GM21717 (cell line): ENCODE measurements around the gene CDC25C.
"Not testable (repeated sequence)": the region's sequence is repeated elsewhere in the genome, so short reads cannot be mapped to it uniquely, and the experiment has no call there.

Source experiments
- ATAC-seq: cut with Tn5 transposase; IDR thresholded peaks from one replicate; pipeline ENCODE4 v1.9.1; 2021; ENCODE audit warnings: mild to moderate bottlenecking, moderate library complexity; ENCODE audit not compliant: unreplicated experiment

Gene CDC25C

DNA sequence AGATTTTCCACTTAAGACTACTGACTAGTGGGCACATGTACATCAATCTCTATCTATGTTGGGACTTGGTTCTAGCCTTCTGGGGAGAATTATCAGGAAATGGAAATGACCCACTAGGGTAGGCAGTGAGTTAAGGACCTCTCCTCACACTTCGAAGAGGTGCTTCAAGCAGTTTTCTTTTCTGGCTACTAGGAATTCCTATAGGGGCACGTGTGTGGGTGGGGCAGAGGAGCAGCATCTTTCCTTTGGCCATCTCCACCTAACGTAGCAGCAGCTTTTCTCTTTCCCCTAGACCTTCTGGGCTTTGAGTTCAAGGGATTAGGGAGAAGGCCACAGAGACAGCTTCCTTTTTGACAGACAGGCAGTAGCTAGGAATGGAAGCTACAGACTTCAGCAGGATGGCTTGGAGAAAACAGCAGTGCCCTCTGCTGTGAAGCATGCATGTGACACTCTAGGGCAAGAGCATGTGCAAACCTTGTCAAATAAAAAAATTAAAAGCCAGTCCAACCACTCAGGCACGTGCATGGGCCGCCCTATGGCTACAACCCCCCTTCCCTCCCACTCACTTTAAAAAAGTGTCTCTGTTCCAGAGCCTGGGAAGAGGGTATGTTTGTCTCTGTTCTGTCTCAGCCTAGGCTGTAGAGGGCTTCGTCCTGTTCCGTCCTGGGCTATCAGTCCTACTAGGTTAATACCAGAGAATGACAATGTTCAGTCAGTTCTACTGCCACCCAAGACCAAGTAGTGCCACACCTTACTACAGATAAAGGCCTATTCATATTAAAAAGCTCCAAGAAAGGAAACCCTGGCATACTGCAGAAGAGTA is 48.5 kb downstream of the CDC25C start:
- no peak for ATAC-seq

DNA sequence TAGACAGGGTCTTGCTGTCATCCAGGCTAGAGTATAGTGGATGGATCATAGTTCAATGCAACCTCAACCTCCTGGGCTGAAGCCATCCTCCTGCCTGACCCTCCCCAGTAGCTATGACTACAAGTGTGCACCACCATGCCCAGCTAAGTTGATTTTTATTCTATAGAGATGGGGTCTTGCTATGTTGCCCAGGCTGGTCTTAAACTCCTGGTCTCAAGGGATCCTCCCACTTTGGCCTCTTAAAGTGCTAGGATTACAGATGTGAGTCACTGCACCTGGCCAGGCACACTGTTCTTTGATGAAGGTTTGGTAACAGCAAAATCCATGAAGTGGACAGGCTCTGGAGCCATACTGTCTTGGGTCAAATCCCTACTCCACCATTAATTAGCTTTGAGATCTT is 50.7 kb downstream of the CDC25C start:
- ATAC-seq: no peak

DNA sequence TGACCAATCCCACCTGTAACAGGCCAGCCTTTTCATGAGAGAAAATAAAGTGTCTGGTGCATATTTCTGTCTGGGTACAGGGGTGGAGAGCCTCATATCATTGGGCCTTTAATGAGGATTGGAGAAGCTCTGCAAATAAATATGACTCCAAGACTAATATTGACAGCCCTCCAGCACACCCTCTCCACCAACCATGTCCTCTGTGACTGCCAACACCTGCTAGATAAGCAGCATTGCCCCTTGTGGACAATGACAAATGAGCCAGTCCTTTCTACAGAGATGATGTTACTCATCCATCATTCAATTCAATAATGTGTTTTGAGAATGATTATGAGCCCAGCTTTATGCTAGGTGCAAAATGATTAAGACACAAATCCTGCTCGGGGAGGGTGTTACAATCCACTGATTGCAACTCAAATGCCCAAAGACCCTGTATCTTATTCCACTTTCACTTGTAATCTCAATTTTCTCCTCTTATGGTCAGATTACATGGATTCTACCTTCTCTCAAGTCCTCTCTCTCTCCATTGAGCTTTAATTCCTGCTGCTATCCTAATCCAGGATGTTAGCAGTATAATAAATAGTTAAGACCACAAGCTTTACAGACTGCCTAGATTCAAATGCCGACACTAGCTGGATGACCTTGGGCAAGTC is 55.1 kb downstream of the CDC25C start:
- no peak for ATAC-seq

DNA sequence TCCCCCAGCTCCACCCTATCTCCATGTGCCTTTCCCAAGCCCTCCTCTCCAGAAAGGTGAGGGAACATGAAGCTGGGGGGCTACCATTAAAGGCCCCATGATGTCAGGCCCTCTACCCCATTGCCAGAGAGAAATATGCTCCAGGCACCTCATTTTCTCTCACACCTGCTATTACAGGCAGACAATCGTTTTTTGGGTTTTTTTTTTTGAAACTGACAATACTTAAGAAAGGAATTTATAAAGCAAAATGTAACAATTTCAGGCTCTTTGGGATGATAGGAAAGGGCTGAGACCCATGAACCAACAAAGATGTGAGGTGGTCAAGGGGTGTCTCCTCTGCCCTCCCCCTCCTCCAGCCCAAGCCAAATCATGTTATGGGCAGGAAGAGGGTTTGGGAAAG is 55.7 kb downstream of the CDC25C start:
- ATAC-seq: no peak

DNA sequence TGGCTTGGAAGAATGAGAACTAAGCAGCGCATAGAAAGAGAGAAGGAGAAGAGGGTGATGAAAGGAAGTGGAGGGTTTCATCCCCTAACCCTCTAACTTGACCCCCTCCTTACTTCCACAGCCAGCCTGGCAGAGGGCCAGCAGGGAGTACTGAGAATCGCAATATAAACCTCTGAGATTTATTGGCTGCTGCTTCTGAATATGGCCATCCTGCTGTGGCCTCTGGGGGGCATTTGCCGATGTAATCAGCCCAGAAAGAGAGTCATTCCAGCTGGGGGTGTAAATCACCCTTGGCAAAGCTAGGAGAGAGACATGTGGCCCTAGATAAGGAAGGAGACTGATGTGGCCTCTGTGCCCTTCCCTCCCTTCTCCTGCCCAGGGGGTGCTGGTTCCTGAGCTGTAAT is 56.2 kb downstream of the CDC25C start:
- ATAC-seq: no peak

DNA sequence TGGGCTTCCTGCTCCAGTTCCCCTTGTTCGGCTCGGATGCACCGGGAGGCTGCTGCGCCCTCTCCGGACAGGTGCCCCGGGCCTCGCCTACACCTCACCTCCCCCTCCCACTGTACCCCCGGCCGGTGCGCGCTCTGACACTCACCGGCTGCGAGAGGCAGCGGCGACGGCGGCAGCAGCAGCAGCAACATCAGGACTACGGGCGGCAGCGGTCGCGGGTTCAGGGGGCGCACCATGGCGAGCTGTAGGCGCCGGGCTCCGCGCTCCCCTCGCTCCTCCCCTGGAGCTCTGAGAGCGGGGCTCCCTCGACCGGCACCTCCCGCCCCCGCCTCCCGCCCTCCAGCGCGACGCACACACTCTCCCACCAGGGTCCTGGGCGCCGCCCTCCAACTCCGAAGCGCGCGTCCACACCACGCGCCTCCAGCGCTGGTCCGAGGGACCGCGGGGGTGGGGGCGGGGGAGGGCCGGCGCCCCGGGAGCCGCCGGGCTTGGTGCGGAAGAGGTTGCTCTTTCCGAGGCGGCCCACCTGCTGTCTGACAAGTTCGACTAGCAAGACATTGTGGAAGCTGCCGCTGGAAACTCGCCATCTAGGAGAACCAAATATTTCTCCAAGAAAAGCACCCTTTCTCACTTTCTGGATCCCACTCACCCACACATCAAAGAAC is 57.3 kb downstream of the CDC25C start, which contains the start of gene GFRA3:
Gene GFRA3, minus strand, starts transcription at position 433 of the 665 bp plus-strand sequence. Its CDS starts 197 bp downstream, at position 236.
- ATAC-seq: no peak

DNA sequence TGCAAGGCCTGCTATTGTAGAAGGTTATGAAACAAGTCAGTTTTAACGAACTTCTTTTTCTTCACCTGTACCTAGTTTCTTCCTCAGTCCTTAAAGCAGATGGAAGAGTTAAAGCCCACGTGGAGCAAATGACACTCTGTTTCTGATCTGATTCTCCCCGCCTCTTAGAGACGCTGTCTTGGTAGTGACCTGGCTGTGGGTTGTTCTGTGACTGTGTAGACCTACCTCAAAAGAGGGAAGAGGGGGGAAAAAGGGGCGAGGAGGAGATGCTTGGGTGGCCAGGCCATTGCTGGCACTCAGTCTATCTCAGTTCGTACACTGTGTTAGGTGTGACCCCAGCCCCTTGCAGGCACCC is 57.8 kb downstream of the CDC25C start:
- ATAC-seq: no peak

DNA sequence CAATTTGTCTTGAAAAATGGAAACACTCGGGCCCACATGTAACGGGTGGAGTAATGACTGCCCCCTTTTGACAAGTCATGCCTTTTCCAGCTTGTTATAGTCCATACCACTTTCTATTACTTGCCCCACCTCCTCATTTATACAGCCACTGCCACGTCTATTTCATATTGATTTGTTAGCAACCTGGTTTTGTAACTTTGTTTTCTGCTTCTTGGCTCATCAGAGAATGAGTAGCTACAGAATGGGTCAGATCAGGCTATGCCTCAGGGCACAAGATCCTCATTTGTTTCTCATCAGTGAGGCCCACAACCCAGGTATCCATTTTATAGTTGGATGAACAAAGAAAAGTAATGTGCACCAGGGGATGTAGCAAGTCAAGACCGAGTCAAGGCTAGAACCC is 58.9 kb downstream of the CDC25C start:
- no peak for ATAC-seq

DNA sequence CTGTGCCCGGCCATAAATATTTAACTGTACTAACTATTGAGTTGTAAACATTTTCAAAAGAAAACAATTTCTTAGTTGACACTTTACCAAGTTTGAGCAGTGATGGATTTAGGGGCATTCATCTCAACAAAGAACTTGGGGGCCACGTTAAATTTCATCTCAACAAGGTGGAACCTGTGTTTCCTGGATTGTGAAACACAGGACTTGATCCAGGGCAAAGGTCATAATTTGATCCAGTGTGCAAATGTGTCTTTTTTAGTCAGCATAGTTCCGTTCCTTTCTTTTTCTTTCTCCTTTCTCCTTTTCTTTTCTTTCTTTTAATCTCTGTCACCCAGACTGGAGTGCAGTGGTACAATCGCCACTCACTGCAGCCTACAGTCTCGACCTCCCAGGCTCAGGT is 60.3 kb downstream of the CDC25C start:
- no peak for ATAC-seq

DNA sequence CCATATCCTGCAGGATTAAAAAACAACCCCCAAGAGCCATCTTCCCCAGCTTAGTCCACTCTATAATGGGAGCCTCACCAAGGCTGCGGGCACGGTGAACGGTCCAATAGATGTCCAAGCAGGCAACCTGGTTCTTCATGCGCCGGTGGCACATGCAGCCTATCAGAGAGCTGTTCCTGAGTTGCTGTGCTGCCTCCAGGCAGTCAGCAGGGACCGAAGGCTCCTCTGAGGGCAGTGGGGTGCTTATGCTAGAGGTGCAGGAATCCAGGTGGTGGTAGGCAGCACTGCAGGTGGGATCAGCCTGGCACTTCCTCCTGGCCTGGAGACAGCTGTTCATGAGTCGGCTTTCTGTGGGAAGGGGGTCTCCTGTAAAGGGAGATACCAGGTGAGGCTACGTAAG is 67.4 kb downstream of the CDC25C start:
- no peak for ATAC-seq

DNA sequence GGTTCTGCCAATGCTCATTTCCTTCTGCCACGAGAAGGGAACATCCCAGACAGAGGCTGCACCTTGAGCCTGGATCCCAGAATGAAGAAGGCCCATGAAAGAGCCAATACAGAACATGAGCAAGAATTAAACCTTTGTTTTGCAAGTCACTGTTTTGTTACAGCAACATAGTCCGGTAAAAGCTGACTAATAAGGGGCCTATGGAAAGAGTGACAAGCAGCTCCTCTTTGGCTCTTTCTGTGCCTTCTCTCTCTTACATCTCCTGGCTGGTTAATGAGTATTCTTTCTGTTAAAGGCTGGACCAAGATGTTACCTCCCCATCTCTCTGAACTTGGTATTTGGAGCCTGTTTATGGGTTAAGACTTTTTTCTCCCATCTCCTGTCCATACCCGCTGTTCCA is 68.0 kb downstream of the CDC25C start:
- ATAC-seq: no peak

DNA sequence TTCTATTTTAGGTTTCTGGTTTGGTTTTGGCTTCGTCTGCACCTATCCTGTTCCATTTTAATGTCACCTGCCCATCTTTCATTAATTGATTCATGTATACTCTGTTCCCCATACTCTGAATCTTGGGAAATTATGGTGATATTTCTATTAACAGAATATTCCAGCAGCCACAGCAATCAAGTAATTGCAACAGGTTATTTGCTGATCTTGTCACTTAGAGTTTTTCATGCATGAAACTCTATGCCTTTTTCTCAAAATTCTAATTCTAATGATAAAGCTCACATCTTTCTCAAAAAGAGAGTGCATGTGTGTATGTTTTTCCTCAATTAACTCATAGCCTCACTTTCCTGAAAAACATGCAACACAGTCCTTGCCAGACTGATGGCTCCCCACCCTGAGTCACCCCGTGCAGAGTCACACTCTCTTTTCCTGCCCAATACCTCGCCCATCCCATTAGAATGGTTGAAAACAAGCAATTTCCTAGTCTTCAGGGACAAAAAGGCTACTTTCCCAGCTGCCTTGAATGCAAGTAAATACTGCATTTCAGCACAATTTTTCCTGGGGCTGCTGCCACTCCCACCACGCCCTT is 72.8 kb downstream of the CDC25C start:
- no peak for ATAC-seq

DNA sequence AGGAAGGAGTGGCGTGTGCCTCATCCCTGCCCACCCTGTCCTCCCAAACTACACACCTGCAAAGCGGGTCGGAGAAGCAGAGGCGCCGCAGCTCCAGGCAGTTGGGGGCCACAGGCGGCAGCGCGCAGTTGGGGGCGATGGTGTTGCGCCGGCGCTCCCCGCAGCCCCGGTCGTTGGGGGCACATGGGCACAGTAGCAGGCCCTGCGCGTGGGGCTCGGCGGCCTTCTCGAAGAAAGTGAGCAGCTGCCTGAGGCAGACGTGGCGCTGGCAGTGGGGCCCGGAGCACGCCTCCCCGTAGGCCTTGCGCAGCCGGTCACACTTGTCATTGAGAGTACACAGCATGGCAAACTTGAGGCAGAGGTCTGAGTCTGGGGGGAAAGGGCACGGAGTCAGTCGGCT is 74.0 kb downstream of the CDC25C start:
- ATAC-seq: no peak

DNA sequence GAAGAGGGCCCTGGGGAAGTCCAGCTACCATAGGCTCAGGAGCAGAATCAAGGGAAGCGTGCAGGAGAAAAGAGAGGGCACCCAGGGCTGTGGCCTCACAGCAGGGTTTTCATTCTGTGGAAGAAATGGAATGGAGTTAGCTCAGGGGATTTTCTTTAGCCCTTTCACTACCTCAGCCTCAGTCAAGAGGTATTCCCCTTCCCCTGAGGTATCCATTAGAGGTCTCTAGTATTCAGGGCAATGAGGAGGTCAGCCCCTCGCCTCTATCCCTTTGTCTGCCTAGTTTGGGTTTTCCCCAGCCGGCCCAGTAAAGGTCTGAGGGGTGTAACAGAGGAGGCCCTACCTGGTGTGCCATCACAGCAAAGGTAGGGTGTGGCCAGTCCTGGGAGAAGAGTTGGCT is 78.7 kb downstream of the CDC25C start:
- ATAC-seq: no peak

DNA sequence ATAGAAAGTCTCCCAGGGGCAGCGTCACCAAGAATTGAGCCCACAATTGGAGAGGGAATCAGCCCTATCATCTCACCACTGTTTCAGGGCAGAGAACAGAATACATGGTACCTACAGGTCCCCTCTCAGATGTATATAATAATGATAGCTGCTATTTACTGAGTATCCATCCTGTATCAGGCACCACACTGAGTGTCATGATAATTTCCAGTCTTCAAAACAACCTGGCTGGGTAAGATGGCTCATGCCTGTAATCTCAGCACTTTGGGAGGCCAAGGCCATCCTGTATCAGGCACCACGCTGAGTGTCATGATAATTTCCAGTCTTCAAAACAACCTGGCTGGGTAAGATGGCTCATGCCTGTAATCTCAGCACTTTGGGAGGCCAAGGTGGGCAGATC is 83.8 kb downstream of the CDC25C start:
- not testable (repeated sequence) for ATAC-seq

DNA sequence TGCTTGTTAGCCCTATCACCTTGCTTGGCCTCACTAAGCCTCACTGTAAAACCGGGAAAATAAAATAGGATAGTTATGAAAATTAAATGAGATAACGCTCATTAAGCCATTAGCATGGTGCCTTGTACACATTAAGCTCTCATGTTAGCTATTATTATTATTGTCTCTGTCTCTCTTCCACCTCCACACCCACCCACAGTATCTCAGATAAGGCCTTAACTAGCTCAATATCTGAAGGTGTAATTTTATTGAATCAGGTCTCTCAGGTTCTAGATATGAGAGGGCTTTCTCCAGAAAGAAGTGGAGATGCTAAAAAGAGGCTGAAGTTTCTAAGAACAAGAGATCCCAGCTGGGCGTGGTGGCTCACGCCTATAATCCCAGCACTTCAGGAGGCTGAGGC is 84.8 kb downstream of the CDC25C start:
- no peak for ATAC-seq

DNA sequence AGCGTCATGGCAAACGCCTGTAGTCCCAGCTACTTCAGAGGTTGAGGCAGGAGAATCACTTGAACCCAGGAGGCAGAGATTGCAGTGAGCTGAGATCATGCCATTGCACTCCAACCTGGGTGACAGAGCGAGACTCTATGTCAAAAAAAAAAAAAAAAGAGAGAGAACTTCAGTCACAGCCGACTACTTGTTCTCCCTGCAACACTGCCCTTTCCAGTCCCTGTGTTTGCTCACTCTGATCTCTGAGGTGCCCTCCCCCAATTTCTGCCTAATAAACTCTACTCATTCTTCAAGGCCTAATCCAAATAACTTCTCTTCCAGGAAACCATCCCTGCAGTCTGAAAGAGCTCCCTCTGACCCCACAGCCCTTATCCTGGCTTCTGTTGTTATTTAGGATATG is 85.3 kb downstream of the CDC25C start:
- no peak for ATAC-seq

DNA sequence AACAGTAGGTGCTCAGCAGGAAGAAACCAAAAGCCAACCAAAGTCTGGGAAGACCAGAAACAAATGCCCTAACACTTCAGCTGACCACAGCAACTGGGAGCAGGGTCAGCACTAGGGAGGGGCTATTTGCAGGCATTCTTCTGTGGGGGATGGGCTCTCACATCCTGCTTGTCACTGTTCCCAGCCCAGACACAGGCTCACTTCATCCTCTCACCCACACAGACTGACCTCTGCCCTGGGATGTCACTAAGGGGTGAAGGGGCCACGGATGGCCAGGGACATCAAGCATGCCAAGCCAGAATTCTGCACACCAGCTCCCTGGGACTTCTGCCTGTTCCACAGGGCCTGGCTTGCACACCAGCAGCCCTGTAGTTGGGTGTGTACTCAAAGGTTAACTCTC is 85.9 kb downstream of the CDC25C start:
- ATAC-seq: no peak

DNA sequence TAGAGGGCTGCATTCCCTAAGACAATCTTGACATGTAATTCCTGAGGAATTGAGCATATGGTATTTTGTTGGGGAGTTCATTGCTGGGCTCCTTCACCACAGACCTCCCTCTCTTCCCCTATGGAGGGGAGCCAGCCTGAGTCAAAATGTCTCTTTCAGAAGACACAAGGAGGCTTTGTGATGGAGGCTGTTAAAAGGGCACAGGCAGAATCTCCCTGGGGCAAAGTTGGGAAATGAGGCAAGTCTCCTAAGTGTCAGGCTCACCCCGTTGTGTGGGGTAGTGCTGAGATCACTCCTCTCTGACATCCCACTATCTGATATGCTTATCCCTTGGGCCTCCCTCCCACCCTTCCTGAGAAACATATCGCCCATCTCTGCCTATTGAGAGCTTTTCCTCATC is 87.8 kb downstream of the CDC25C start:
- ATAC-seq: no peak

DNA sequence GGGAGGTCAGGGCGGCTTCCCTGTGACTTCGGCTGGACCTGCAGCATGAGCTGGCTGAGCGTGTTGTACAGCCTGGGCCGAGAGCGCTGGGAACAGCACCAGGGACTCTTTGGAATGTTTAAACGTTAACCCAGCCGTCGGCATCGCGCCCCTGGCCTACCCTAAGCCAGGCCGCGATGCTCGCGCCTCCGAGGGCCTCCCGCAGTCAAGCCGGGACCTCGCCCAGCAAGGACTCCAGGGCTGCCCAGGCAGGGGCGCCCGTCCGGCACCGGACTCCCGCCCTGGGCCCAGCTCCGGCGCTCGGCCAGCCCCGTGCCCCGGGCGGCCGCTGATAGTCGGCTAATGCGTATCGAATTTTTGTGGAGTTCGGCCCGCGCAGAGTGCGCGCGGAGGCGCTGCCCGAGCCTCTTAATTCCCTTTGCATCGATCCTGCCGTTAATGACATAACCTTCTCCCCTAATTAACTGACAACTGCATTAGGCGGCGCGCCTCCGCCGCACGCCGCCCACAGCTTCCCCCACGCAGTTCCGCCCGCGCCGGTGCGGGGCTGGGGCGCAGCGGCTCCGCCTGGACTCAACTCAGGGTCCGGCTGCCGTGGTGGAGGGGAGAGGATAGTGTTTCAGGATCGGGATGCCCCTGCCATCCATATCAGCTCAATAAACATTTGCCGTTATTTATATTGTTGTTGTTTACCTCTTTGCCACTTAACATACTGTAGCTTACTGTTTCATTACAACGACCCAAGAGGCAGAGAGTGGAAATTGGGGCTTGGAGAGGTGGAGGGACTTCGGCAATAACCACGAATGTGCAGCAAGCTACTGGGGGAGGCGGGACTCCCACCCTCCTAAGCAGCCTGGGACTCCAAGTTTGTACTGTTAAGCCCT is 89.7 kb downstream of the CDC25C start:
- no peak for ATAC-seq
